GM10266 (cell line): Measurements from ENCODE around the gene NLRP10.

Experiments
- DNase-seq: peaks from one replicate; pipeline ENCODE4 v3.0.0; 2012; ENCODE audit errors: extremely low spot score
- CTCF ChIP-seq: IDR thresholded peaks from 2 replicates; pipeline ENCODE4 v1.5.1; 2012; ENCODE audit warnings: mild to moderate bottlenecking, low read depth; ENCODE audit not compliant: control insufficient read depth, insufficient read depth; ENCODE audit errors: missing control alignments

Gene NLRP10

GRCh38 chr11:7964873-7965272, 374 bp downstream of the NLRP10 start:
- no peak for DNase-seq
- TF ChIP-seq CTCF, result no peak

- DNase-seq, result no peak
- no peak for TF ChIP-seq CTCF
These were observed 986 bp downstream of the NLRP10 start for GRCh38 chr11:7964261-7964660.

GRCh38 chr11:7955191-7955590, 10.1 kb downstream of the NLRP10 start:
- DNase-seq, result no peak
- TF ChIP-seq CTCF, result no peak

GRCh38 chr11:7949934-7950333, 15.3 kb downstream of the NLRP10 start:
- no peak for DNase-seq
- no peak for TF ChIP-seq CTCF

GRCh38 chr11:7944123-7944522, 21.1 kb downstream of the NLRP10 start:
- no peak for TF ChIP-seq CTCF
- DNase-seq, result no peak

- no peak for TF ChIP-seq CTCF
These were observed 23.6 kb downstream of the NLRP10 start, which contains the start of gene OR10A3 for GRCh38 chr11:7941608-7942007. Gene OR10A3 (minus strand): TSS chr11:7941708. CDS start chr11:7939520, 2,188 bp downstream.

GRCh38 chr11:7941146-7941545, 24.1 kb downstream of the NLRP10 start:
- no peak for TF ChIP-seq CTCF
- DNase-seq, result no peak

More at GRCh38 chr11:7941608-7942007, 23.6 kb downstream of the NLRP10 start, which contains the start of gene OR10A3:
- DNase-seq, result no peak
